GM19324 (cell line): Measurements from ENCODE around the gene KIF17.
A peak's percentile ranks its signal among the peaks of the same experiment; 100 is the strongest.
"Not testable (repeated sequence)": the region's sequence is repeated elsewhere in the genome, so short reads cannot be mapped to it uniquely, and the experiment has no call there.

Experiments
- ATAC-seq: cut with Tn5 transposase; IDR thresholded peaks from one replicate; pipeline ENCODE4 v1.9.1; 2021; ENCODE audit warnings: mild to moderate bottlenecking, moderate library complexity; ENCODE audit not compliant: unreplicated experiment, low FRiP score

Gene KIF17

DNA sequence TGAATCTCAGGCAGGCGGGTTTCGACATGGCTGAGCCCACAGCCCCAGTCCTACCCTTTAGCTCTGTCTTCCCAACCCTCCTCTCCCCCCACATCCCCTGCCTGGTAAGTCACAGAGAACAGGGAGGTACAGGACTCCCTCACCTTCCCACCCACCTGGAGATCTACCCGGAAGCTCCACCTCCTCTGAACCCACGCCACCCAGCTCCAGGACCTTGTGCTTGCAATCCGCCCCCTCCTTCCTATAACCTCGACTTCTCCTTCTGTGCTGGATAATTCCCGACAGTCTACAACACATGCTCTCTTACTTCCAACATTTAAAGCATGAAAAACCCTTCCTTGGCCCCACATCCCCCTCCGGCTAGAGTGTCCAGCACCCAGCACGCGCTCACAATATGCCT, 22.3 kb downstream of the KIF17 start:
- no peak for ATAC-seq

DNA sequence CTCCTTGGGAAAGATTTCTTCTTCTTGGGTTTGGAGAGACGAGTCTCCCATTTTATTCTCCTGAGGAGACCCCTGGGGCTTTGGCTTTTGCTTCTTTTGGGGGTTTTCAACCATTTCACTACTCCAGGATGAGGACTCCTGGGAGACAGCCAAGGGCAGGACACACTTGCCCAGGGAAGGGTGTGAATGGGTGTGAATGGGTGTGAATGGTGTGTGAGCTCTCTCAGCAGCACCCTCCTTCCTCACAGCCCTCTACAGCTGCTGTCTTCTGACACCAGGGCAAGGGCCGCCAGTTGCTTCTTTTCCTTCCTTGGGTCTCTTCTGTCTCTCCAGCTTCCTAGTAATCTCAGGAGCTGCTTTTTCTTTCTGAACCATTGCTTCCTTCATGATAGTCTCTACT, 24.2 kb downstream of the KIF17 start:
- ATAC-seq = no peak

DNA sequence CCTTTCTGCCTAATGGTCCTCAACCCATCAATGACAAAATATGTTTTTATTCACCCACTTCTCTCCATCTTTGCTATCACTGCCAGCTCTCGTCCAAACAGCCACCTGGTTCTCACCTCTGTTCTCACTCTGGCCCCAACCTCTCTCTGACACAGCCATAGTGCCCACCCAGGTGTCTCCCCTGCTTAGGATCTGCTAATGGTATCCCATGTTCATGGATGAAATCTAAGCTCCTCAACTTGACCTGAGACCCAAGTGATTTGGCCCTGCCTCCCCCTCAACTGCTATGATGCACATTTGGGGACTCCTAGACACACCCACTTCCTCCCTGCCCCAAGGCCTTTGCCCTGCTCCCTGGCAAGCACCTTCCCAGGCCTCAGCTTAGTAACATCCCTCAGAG, 25.9 kb downstream of the KIF17 start:
- no peak for ATAC-seq

DNA sequence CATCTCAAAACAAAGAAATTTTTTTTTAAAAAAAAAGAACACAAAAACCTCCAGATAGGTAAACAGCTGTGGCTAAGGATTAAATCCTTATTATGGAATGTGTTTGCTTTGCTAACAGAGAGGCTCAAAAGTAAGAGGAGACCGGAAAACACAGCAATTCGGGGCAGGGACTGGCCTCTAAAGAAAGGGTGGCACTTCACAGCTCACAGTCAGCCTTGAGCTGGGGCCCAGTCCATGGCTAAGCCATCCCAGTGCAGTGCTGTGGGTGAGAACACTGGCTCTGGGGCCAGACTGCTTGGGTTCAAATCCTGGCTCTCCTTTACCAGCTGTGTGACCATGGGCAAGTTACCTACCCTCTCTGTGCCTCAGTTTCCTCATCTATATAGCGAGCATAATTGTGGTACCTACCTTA, 28.2 kb downstream of the KIF17 start:
- ATAC-seq = no peak

DNA sequence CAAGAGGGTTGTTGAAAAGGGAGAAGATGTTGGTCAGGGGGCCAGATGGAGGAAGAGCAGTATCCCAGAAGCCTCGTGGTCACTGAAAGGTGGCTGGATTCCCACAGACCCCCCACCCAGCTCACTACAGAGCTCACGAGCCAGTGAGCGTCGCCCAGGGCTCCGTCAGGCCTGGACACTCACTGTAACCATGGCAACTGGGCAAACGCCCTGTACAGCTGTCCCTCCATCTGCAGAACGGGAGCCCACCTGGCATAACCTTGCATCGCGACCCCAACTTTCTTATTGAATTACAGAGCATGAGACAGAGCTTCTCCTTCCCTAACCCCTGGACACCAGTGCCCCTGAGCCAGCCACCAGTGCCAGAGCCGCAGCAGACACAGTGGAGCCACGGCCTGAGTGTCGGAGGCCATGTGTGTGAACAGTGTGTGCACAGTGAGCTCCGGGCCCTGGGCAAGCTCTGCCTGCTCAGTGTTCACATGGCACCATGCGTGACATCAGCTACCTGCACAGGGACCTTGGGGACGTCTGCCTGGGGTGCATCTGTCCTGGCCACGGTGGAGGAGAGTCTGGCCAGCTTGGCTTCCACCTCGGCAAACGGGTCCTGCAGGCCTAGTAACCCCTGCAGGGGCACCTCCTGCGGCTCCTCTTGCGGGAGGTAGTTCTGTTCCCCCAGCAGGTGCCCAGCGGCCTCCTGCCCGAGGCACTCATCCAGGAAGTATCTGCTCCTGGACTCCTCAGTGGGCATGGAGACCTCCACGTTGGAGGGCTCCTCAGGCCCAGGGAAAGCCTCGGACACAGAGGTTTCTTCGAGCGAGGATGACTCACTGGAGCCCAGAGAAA, 30.7 kb downstream of the KIF17 start:
- ATAC-seq = no peak

DNA sequence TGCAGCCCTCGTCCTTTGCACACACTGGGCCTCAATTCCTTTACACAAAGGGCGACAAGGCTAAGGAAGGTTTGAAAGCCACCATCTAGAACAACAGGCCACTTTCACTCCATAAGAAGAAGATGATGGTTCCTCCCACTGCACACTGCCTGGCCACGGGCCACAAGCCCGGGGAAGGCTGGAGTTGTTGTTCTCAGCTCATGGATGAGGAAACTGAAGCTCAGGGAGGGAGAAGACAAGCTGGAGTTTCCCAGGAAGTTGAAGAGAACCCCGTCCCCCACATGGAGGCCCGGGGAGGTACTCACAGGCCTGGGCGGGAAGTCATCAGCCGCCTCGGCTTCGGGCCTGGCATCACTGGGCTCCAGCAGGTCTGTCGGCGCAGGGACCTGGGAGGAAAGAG, 32.1 kb downstream of the KIF17 start:
- ATAC-seq = no peak

DNA sequence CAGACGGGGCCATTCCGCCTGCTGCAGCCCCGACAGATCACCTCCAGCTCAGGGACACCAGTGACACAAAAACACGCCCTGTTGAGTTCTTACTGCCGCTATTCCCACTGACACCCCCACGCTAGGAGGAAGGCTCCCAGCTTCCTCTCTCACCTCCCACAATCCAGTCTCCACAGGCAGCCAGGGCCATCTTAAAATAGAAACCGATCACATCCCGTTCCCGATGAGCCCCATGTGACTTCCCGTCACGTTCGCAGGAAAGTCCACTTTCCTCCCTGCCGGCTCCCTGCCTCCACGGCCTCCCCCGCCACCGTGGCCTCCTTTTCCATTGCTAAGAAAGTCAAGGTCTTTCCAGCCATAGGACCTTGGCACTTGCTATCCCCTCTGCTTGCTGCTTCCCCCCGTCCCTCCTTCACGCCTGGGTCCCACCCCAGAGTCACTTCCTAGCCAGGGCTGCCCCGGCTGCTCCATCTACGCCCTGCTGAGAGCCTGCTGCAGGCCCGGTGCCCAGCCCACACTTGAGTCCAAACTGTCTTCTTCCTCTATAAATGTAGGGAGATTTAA, 32.6 kb downstream of the KIF17 start:
- ATAC-seq = no peak

DNA sequence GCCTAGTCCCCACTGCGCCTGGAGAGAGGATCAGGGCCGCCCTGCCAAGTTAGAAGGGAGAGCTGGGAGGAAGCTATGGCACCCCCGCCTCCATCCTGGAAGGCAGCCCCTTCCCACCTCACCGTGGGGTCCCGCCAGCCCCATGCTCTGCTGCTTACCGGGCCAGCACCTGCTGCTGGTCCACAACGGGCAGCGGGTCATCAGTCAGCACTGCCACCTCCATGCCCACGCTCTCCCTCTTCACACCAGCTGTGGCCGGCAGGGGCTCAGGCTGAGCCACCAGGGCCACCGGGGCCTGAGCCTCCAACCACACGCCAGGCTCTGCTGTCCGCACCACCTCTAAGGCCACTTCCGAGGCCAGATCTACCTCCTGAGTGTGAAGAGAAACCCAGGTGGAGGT, 33.2 kb downstream of the KIF17 start:
- ATAC-seq = no peak

DNA sequence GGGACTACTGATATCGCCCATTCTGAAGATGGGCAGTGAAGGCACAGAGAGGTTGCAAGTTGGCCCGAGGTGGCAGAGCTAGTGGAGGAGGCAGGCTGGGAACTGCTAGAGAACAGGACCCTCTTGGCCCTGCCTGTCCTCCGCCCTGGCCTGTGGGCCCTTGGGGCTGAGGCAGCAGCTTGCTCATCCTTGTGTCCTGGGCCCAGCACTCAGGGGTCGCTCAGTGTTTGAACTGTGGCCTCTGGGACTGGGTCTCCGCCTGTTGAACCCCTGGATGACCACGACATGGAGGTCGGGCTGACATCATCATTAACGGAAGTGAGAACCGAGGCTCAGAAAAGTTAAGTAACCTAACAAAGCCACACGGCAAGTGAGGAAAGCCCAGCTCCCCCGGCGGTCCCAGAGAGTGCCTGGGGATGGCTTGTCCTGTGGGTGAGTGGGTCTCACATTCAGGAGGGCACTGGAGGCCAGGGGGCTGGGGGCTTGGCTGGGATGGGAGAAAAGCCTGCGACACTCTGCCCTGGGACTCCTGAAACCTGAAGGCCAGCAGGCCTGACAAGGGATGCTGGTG, 33.7 kb downstream of the KIF17 start:
- ATAC-seq = no peak

DNA sequence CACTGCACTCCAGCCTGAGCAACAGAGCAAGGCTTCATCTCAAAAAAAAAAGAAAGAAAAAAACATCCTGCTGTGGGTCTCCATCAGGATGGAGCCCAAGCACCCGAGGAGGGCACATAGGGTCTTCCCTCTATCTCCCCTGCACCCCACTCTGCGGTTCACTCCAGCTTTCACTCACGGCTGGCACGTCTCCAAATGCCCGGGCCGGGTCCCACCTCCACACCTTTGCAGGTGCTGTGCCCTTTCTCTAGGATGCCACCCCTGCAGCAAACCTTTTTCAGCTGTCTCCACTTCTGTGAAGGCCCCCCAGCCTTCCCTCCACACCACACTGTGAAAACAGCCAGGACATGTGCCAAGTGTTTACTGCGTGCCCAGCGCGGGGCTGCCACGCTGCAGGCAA, 34.2 kb downstream of the KIF17 start:
- no peak for ATAC-seq

DNA sequence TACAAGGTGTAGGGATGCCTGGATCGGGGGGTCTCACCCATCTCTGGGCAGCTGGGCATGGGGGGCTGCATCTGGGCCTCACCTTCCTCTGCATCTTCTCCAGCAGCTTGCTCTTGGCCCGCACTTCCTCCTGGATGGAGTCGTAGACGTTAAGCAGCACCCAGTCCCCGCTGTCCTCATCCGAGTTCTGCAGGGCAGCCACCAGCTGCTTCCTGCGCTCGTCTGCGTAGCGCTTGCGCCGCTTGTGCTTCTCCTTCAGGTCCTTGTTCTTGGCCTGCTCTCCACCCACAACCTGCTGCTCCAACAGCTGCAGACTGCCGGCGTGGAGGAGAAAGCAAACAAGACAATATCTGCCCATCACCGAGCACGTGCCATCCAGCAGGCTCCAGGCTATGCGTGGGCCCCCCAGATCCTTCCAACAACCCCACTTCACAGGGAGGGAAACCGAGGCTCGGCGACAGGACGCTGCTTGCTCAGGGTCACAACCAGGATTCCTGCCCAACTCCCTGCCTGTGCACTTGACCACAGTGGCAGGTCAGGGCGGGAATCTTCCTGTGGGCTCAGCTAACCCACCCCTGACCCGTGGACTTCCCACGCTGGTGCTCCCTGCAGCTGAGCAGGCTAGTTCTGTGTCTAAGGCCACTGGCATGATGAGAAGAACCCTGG, 35.1 kb downstream of the KIF17 start:
- ATAC-seq = no peak

DNA sequence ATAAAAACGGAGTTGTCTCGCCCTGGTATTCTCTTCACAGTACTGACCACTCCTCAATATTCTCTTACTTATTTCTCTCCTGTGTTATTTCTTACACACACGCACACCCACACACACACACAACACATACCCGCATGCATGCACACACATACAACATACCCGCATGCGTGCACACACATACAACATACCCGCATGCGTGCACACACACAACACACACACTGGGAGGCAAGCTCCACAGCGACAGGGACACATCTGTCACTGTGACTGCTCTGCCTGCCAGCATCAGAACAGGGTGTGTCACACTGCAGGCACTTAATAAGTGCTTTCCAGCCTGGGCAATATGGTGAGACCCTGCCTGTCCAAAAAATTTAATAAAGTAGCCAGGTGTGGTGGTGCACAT, 35.8 kb downstream of the KIF17 start:
- ATAC-seq = no peak

DNA sequence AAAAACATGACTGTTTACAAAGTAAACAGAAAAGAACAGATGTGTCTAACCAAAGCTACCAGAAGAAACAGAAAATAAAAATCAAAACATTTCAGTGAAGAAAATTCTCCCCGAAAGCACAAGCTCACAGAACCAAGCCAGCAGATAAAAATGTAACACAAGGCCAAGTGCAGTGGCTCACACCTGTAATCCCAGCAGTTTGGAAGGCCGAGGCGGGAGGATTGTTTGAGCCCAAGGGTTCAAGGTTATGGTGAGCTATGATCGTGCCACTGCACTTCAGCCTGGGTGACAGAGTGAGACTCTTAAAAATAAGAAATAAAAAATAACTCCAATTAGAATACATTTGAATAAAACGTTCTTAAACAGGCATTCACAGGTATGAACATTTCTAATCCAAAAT, 37.5 kb downstream of the KIF17 start:
- ATAC-seq = no peak

DNA sequence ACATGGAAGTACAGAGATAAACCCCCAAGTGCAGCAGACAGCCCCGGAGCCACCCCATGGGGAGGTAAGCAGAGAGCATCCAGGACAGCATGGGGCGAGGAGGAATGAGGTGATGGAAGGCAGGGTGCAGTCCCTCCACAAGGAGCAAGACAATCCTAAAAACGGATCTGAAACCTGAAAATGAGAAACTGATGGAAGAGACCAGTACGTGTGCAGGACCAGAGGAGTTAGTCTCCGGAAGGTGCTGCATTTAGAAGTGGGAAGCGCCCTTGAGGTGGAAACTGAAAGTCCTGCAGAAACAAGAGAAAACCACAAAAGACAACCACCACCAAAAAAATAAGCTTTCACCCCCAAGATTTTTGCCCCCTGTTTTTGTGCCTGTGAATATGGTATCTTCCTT, 39.2 kb downstream of the KIF17 start:
- peak; percentile 53 for ATAC-seq

DNA sequence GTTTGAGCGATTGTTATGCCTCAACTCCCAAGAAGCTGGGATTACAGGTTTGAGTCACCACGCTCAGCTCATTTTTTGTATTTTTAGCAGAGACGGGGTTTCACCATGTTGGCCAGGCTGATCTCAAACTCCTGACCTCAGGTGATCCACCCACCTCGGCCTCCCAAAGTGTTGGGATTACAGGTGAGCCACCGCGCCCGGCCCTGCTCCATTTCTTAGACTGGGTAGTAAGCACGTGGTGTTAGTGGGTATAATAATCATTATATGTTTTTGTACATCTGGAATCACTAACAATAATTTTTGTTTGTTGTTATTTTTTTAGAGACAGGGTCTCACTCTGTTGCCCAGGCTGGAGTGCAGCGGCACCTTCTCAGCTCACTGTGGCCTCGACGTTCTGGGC, 44.2 kb downstream of the KIF17 start:
- not testable (repeated sequence) for ATAC-seq

DNA sequence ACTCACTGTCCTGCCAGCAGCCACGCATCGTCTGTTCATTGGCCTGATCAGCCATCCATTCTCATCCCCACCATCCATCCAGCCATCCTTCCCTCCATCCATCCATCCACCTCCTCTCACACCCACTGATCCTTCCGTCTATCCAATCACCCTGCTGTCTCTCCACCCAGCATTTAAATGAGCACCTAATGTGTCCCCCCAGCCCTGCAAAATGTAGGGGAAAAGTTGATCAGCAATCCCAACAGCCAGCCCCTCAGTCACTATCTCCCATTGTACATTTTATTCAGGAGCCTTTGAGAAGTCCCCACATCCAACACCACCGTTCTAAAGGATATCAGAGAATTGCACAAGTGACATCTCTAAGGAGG, 45.6 kb downstream of the KIF17 start:
- no peak for ATAC-seq

DNA sequence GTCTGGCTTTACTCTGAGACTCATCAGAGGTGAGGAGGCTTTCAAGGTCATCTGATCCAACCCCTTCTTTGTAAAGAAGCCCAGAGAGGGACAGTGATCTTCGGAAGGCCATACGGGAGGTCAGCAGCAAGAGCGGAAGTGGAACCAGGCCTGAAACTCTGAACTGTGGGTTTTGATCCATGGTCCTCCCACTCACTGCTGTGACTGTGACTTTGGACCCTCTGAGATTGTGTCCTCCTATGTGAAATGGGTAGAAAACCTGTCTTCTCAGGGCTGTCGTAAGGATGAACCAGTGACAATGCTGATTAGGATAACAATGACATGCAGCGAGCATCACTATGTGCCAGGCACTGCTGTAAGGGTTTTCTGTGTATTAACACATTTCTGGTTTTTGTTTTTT, 46.9 kb downstream of the KIF17 start:
- ATAC-seq = no peak

DNA sequence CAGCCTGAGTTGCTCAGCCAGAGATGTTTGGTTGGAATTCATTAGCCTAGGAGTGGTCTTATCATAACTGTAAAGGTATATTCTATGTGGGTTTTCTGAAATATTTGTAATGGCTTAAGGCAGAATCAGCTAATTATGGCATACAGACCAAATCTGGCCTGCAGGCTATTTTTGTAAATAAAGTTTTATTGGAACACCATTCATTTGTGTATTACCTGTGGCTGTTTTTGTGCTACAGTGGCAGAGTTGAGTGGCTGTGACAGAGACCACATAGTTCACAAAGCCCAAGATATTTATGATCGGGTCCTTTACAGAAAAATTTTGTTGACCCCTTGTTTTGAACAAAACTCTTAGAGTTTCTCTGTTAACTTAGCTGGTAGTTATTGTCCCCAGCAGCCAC, 49.2 kb downstream of the KIF17 start:
- no peak for ATAC-seq

DNA sequence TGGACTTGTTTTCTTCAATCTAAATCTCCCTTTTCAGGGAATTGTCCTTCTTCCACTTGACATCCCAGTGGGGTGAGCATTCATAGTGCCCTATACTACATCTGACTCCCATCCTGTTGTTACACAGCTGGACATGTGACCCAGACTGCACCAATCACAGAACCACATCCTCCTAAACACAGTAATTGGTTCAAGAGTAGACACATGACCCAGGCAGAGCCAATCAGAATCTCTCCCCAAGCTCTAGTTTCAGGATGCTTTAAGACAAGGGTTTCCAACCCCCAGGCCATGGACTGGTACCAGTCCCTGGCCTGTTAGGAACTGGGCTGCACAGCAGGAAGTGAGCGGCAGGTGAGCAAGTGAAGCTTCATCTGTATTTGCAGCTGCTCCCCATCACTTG, 51.0 kb downstream of the KIF17 start:
- no peak for ATAC-seq

DNA sequence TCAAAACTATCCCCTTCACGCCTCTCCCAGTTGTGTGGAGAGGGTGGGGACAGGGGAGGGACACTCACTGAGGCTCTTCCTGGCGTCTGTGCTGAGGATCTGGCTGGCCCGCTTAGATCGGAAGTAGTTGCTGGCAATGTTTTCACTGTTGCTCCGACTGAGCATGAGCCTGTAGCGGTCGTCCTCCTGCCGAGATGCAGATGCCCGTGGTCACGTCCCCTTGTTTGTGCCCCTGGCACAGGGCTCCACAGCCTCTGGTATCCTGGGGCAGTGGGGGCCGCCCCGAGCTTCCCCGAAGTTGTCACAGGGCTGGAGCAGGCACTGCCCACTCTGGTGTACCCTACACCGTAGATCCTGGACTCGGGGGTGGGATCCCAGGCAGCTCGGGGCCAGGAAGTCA, 51.7 kb downstream of the KIF17 start:
- ATAC-seq = no peak

DNA sequence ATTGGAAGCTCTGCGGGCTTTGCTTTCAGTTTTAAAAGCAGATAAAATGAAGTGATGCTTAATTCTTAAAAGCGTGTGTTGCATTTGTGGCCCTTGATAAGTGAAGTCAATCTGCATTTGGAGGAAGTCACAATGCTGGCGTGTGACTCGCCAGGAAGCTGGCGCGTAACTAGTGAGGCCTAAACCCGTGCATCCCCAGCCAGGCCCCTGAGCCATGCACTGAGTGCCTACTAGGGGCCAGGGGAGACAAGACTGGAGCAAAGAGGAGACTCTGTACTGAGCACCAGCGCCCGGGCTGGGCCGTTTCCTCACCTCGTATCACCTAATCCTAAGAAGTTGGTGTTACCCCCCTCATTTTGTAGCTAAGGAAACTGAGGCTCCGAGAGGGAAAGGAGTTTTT, 52.1 kb downstream of the KIF17 start:
- no peak for ATAC-seq
